BJ (cell line): ENCODE results near the gene IL17C. TPM values are rescaled to one million over a fixed set of nuclear protein-coding genes. Genes with fewer than 3 reads are reported as not detected.

Experiments
- CTCF ChIA-PET: fragments of 350-600 bp; formaldehyde crosslinking; extraction: SDS; loops from one replicate; lab custom pipeline; 2021; ENCODE audit warnings: antibody characterized with exemption, inconsistent platforms; lab: Yijun Ruan, JAX
- POLR2A ChIA-PET: fragments of 300-600 bp; sonication (Branson Sonifier 250); formaldehyde crosslinking; extraction: SDS; loops from one replicate; lab custom pipeline; 2021; ENCODE audit warnings: antibody characterized with exemption; lab: Charles Lee
- DNase-seq: peaks from one replicate; pipeline ENCODE4 v3.0.0-alpha.2; 2011; ENCODE audit warnings: low read depth
- H3K27me3 ChIP-seq: 2 replicates; pipeline ENCODE4 v1.6.0; 2011; ENCODE audit warnings: low read length; ENCODE audit not compliant: control insufficient read depth, insufficient read depth
- H3K36me3 ChIP-seq: 2 replicates; pipeline ENCODE4 v1.5.1; 2011; ENCODE audit warnings: low read length; ENCODE audit not compliant: control insufficient read depth, insufficient read depth
- H3K4me3 ChIP-seq: 2 replicates; pipeline ENCODE4 v1.5.1; 2011; ENCODE audit warnings: low read depth, mild to moderate bottlenecking, control low read depth, low read length
- CTCF ChIP-seq: IDR thresholded peaks from 2 replicates; pipeline ENCODE4 v1.5.1; 2011; ENCODE audit warnings: low read depth, mild to moderate bottlenecking, control low read depth, inconsistent platforms, low read length, moderate library complexity; ENCODE audit not compliant: insufficient read depth
- polyA minus RNA-seq: library from RNA; depleted of rRNA, polyadenylated mRNA; stranded (reverse); fragments of >200 nt; gene quantifications from 2 replicates; pipeline ENCODE4 v1.2.3, GENCODE V29; 2011; rRNA and poly(A)+ RNA removed
- polyA plus RNA-seq: library from polyadenylated mRNA; depleted of rRNA; stranded (reverse); fragments of >200 nt; gene quantifications from 2 replicates; pipeline ENCODE4 v1.2.3, GENCODE V29; 2011; rRNA removed

The IL17C gene
- polyA plus RNA-seq (not detected in 2 replicates), polyA minus RNA-seq (not detected in 2 replicates)

GRCh38 chr16:88638323-88639230, at the start of gene IL17C:
Gene IL17C, plus strand, starts transcription at chr16:88638572. Its CDS starts 70 bp downstream, at chr16:88638642.
- 0 out of 2 replicates have a peak, but pooled peaks cover 1% of the 10 kb centered on the region for H3K36me3 ChIP-seq
- TF ChIP-seq CTCF = no peak
- H3K27me3 ChIP-seq = peaks cover 24% of the 10 kb centered on the region
- H3K4me3 ChIP-seq = no peak within 1 kb of the TSS
- DNase-seq = no peak
- CTCF ChIA-PET = interaction anchor here (1.2 kb wide), 1 partner anchor 11 kb away, joined by 3 read pairs; no protein-coding TSS in a partner anchor
- POLR2A ChIA-PET = no interaction called here

- no peak for DNase-seq
These were observed 49.6 kb upstream of the IL17C start for GRCh38 chr16:88588754-88589153.

GRCh38 chr16:88589441-88589840, 48.9 kb upstream of the IL17C start:
- Histone ChIP-seq H3K27me3 (no peaks in the 10 kb centered on the region), H3K4me3 (no peak overlapping the region), H3K36me3 (peaks cover 26% of the 10 kb centered on the region)
- DNase-seq = no peak
- TF ChIP-seq CTCF = no peak
- ChIA-PET CTCF (interaction anchor here (0.9 kb wide), 1 partner anchor 19 kb away, joined by 4 read pairs; the partner anchor contains the start of gene ZC3H18), POLR2A (no interaction called here)

More at GRCh38 chr16:88588754-88589153, 49.6 kb upstream of the IL17C start:
- Histone ChIP-seq H3K4me3 (no peak overlapping the region), H3K36me3 (peaks cover 24% of the 10 kb centered on the region), H3K27me3 (no peaks in the 10 kb centered on the region)
- no peak for TF ChIP-seq CTCF
- ChIA-PET POLR2A (no interaction called here), CTCF (no interaction called here)

GRCh38 chr16:88591577-88592021, 46.8 kb upstream of the IL17C start:
- no peak for DNase-seq
- CTCF ChIA-PET = interaction anchor here (0.6 kb wide), 1 partner anchor 266 kb away, joined by 3 read pairs; no protein-coding TSS in a partner anchor

More at GRCh38 chr16:88591577-88592021, 46.8 kb upstream of the IL17C start:
- peaks cover 25% of the 10 kb centered on the region for H3K36me3 ChIP-seq
- TF ChIP-seq CTCF = no peak
- H3K4me3 ChIP-seq = no peak overlapping the region
- no peaks in the 10 kb centered on the region for H3K27me3 ChIP-seq
- POLR2A ChIA-PET = no interaction called here
